SH-SY5Y (cell line): ENCODE measurements around the gene TMEM144.

Source experiments
- GATA2 ChIP-seq: IDR thresholded peaks from 2 replicates; pipeline ENCODE4 v1.6.1; 2011; ENCODE audit warnings: mild to moderate bottlenecking, low read depth, low read length
- GATA3 ChIP-seq: IDR thresholded peaks from 2 replicates; pipeline ENCODE4 v1.6.1; 2011; ENCODE audit warnings: low read depth, mild to moderate bottlenecking, low read length, moderate library complexity

DNA sequence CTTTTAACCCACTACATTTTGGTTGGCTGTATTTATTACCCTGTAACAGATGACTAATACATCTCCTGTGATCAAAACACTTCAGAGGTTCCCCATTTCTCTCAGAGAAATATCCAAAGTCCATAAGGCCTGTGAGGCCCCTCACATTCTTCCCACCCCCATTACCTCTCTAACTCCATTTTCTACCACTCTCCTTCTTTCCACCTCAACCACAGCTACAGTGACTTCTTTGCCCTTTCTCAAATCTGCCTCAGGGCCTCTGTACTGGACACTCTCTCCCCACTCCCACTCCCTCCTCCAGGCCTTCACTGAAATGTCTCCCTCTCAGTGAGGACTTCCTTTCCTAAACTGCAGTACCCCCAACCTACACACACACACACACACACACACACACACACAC, 8.4 kb upstream of the TMEM144 start:
- TF ChIP-seq GATA2 (no peak), GATA3 (no peak)
